Thoracic aorta endothelial cell (primary cell): ENCODE data around the gene ALG13. TPM values are rescaled to one million over a fixed set of nuclear protein-coding genes. Genes with fewer than 3 reads are reported as not detected.

Experiments
- small RNA-seq: library from RNA; depleted of rRNA; stranded (forward); fragments of <200 nt; gene quantifications from one replicate; pipeline ENCODE3, GENCODE V24; 2012
- total RNA-seq: library from RNA; depleted of rRNA; stranded (reverse); fragments of >200 nt; gene quantifications from 2 replicates; pipeline ENCODE4 v1.2.3, GENCODE V29; 2012

Gene ALG13
- total RNA-seq = 83.2 and 88.4 TPM in 2 replicates

DNA sequence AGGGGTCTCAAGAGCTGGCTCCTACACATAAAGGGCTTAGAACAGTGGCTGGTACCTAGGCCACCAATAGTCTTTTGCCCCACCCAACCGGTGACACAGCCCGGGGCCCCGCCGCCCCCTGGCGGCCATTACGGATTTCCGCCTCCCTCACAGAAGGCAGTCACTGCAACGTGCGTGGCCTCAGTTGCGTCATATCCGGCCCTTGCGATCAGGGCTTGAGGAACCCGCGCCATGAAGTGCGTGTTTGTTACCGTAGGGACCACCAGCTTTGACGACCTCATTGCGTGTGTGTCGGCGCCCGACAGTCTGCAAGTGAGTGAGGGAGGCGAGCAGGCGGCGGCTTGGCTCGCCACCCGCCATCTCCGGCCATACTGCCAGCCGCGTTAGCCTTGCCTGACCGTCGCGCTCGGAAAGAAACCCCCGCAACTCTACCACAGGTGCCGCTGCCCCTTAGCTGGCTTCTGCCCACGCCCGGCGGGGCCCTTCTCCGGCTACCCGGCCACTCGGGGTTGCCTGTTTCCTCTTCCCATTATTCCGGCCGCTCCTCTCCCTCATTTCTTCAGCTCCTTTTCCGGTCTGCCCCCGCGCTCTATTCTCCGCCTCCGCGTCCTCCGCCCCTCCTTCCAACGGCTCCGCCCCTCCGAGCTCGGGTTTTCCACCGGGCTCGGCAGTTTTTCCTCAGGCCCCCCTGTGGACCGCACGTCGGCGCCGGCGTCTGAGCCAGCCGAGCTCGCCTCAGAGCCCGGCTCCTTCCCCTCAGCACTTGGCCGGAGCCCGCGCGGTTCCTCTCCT, at the start of gene ALG13:
ALG13 (plus strand) TSS at position 183 of the 792 bp plus-strand sequence; CDS start at position 232, 49 bp downstream.

Small RNA genes lying within 50 kb of the gene (small RNA-seq; reads per million reads assigned to genes)
- gene RNA5SP512 = not detected

Other genes with a start within 250 kb of the ALG13 start
- gene SERTM2, start 169.5 kb upstream of the ALG13 start, total RNA-seq = not detected in 2 replicates
- 0.14 TPM in 1 of 2 replicates, not detected in the other for gene TRPC5OS, start 195.0 kb downstream of the ALG13 start, total RNA-seq